SKM-1 treated with dmso at 0.1 percent for 144 hours (cell line): Measurements from ENCODE around the gene TLX2.

Experiments
- DNase-seq: peaks from one replicate; lab custom pipeline; 2025; ENCODE audit not compliant: unreplicated experiment; lab: John Stamatoyannopoulos, UW

The TLX2 gene

GRCh38 chr2:74511104-74511989 lies 2.9 kb upstream of the TLX2 start:
- DNase-seq = no peak

GRCh38 chr2:74512744-74513604 lies 1.3 kb upstream of the TLX2 start:
- DNase-seq = no peak

- DNase-seq = no peak
Observed at GRCh38 chr2:74513605-74514367, 464 bp upstream of the TLX2 start.

DNA sequence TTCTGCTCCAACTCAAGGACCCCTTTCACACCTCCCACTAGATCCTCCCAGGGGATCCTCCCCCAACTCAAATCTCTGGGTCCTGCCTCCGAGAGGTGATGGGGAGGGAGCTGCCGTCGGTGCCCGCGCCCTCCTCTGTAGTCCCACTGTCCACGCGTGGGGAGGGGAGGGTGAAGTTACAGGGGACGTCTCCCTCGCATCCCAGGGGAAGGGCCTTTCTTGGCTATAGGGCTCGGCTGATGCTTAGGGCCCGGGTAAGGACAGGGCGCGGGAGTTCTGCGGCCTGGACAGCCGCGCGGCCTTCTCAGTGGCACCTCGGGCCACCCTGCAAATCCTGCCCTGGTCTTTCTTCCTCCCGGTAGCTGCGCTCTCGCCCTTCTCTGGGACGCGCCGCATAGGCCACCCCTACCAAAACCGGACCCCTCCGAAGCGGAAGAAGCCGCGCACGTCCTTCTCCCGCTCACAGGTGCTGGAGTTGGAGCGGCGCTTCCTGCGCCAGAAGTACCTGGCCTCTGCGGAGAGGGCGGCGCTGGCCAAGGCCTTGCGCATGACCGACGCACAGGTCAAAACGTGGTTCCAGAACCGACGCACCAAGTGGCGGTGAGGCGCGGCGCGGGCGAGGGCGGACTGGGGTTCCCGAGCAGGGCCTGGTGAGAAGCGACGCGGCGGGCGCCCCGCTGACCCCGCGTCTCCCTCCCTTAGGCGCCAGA lies 1.2 kb downstream of the TLX2 start:
- no peak for DNase-seq

- DNase-seq = no peak
Observed at GRCh38 chr2:74515981-74516633, 1.9 kb downstream of the TLX2 start.

- DNase-seq = no peak
Observed at GRCh38 chr2:74516650-74517049, 2.4 kb downstream of the TLX2 start.

- no peak for DNase-seq
Observed at GRCh38 chr2:74522516-74522915, 8.3 kb downstream of the TLX2 start.

- DNase-seq = no peak
Observed at GRCh38 chr2:74524005-74524404, 9.8 kb downstream of the TLX2 start.

DNA sequence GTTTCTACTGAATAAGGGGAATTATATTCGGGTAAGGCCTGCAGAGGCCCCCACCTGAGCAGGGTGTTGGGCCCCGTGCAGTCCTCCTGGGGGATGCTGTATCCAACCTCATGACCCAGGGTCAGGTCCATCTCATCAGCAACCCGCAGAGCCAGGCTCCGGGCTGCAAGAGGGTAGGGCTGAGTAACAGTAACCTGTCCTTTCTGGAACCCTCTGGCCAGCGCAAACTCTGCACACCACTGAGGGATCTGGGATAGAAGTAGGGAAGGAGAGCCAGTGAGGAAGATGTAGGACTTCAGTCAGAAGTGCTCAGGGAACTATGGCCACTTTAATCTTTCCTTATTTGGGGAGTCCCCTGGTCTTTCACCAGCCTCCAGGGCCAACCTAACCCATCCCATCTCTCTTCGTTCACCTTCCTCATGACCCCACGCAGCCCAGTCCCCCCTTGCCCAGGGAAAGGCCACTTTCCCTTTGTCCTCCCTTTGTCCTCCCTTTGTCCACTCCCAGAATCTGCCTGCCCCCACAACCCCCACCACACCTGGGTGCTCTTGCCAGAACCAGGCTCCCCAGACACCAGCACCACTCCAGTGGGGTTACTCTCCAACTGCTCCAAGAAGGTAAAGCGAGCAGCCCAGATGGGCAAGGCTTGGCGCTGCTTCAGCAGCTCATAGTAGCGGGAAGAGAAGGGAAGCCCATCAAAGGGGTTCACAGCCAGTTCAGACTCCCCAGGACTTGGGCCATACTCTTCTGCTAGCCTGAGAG lies 10.9 kb downstream of the TLX2 start:
- no peak for DNase-seq

GRCh38 chr2:74525717-74526648 lies 11.7 kb downstream of the TLX2 start, which contains the start of gene DQX1:
Gene DQX1, minus strand, starts transcription at chr2:74526231. Its CDS starts 502 bp downstream, at chr2:74525729.
- DNase-seq = peak; percentile 54

DNA sequence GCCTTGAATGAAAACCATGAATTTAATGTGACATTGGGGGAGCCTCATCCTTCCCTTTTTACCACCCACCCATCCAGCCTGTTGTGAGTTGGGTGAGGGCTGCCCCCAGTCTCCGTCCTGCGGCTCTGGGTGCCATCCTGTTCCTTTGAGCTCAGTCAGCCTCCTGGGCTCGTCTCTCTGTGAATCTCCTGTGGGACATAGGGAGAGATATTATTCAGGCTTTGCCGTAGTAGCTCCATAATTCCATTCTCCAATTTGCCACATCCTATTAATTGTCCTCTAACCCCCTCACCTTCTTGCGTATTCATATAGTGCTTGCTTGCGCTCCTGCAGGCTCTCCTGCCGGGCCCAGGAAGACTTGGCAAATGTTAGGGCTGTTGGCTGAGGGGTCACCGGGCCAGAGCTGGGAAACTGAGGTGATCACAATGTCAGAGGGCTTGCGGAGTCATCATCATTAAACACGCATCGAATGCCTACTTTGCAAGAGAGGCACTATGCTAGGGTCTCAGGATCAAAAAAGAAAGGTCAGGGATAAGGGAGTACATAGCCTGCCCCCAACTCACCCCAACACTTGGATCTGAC lies 12.5 kb downstream of the TLX2 start:
- no peak for DNase-seq

GRCh38 chr2:74527741-74528140 lies 13.5 kb downstream of the TLX2 start:
- no peak for DNase-seq

- DNase-seq = no peak
Observed at GRCh38 chr2:74528600-74529356, 14.5 kb downstream of the TLX2 start.

GRCh38 chr2:74529357-74530238 lies 15.3 kb downstream of the TLX2 start, which contains the start of the genes AUP1 and HTRA2:
Gene AUP1, minus strand, starts transcription at chr2:74529706. Its CDS starts 77 bp downstream, at chr2:74529629.
Gene HTRA2, plus strand, starts transcription at chr2:74529933. Its CDS starts 74 bp downstream, at chr2:74530007.
- peak; percentile 98 for DNase-seq

GRCh38 chr2:74530239-74531187 lies 16.3 kb downstream of the TLX2 start:
- no peak for DNase-seq
